Tibial artery (tissue), 4 donors: ENCODE data around the gene RNF138.

Source experiments
- DNase-seq, 2 donors: peaks; one replicate each; pipeline ENCODE4 v3.0.0-alpha.2; 2019
- H3K27ac ChIP-seq, 2 donors: fragments of 200-600 bp; sonication (generic) in 1 of 2; 1 replicate in 1 of 2; 2 replicates in 1 of 2; pipeline ENCODE4 v1.5.1; 2018 to 2019; ENCODE audit warnings: mild to moderate bottlenecking in 1 of 2
- H3K27me3 ChIP-seq, 2 donors: fragments of 200-600 bp; sonication (generic) in 1 of 2; one replicate each; pipeline versions ENCODE4 v1.5.1 to v1.6.0; 2016 to 2019
- H3K36me3 ChIP-seq, 3 donors: fragments of 200-600 bp; sonication (generic) in 2 of 3; one replicate each; pipeline ENCODE4 v1.5.1; 2016 to 2019; ENCODE audit warnings: mild to moderate bottlenecking in 2 of 3
- H3K4me1 ChIP-seq, 4 donors: fragments of 200-600 bp; sonication (generic) in 2 of 4; 1 replicate in 3 of 4; 2 replicates in 1 of 4; pipeline ENCODE4 v1.5.1; 2016 to 2019
- H3K4me3 ChIP-seq, 2 donors: fragments of 200-600 bp; sonication (generic) in 1 of 2; 1 replicate in 1 of 2; 2 replicates in 1 of 2; pipeline ENCODE4 v1.5.1; 2018 to 2019; ENCODE audit warnings: mild to moderate bottlenecking in 2 of 2
- H3K9me3 ChIP-seq, 3 donors: fragments of 200-600 bp; sonication (generic) in 1 of 3; one replicate each; pipeline ENCODE4 v1.5.1; 2016 to 2019
- intact Hi-C: fragments of 100-400 bp; cut with DNase I; formaldehyde crosslinking; loops from one replicate; pipeline ENCODE4 v1.15.0; 2023; ENCODE audit warnings: low total_unique reads
- TF ChIP-seq, protein P1 (sequence below), 2 experiments: fragments of 200-600 bp in 1 of 2; fragments of 450-650 bp in 1 of 2; IDR thresholded peaks; one replicate each; pipeline ENCODE4 v1.5.1; 2017 to 2019; ENCODE audit warnings: antibody characterized with exemption in 2 of 2, mild to moderate bottlenecking in 1 of 2, moderate library complexity in 1 of 2

Gene RNF138

GRCh38 chr18:32096946-32097345, 5.3 kb downstream of the RNF138 start:
- peaks cover 0 to 31% (median 17%) of the 10 kb centered on the region in 4 donors for H3K4me1 ChIP-seq
- H3K27ac ChIP-seq: no peak overlapping the region
- intact Hi-C loops: loop anchor here (10.0 kb wide), 1 partner anchor 378 kb away; the partner anchor contains the start of gene GAREM1
- no peak for DNase-seq
- H3K27me3 ChIP-seq: no peaks in the 10 kb centered on the region
- H3K4me3 ChIP-seq: no peak overlapping the region
- H3K9me3 ChIP-seq: no peaks in the 10 kb centered on the region
- H3K36me3 ChIP-seq: no peaks in the 10 kb centered on the region
- TF ChIP-seq, protein P1, sequence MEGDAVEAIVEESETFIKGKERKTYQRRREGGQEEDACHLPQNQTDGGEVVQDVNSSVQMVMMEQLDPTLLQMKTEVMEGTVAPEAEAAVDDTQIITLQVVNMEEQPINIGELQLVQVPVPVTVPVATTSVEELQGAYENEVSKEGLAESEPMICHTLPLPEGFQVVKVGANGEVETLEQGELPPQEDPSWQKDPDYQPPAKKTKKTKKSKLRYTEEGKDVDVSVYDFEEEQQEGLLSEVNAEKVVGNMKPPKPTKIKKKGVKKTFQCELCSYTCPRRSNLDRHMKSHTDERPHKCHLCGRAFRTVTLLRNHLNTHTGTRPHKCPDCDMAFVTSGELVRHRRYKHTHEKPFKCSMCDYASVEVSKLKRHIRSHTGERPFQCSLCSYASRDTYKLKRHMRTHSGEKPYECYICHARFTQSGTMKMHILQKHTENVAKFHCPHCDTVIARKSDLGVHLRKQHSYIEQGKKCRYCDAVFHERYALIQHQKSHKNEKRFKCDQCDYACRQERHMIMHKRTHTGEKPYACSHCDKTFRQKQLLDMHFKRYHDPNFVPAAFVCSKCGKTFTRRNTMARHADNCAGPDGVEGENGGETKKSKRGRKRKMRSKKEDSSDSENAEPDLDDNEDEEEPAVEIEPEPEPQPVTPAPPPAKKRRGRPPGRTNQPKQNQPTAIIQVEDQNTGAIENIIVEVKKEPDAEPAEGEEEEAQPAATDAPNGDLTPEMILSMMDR (IDR thresholded peaks at IDR 0.05): no peak

DNA sequence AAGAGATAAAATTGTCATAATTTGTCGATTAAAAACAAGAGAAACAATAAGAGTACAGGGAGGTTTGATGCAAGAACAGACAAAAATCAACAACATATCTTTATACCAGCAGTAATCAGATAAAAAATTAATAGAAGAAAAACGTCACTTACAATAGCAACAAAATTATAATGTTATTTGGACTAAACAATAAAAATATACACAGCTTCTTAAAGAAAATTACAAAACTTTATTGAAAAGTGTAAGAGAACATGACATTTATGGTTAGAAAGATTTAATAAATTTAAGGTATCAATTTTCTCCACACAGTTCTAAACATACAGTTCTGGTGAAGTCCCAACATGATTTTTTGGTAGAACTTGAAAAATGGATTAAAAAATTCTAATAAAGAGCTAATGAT, 12.8 kb downstream of the RNF138 start:
- intact Hi-C loops: no loop called here
- no peak for DNase-seq
- TF ChIP-seq, protein P1 (IDR thresholded peaks at IDR 0.05): no peak
- Histone ChIP-seq H3K27ac (no peak overlapping the region), H3K36me3 (no peaks in the 10 kb centered on the region), H3K9me3 (no peaks in the 10 kb centered on the region), H3K4me1 (no peaks in the 10 kb centered on the region), H3K27me3 (no peaks in the 10 kb centered on the region), H3K4me3 (no peak overlapping the region)

GRCh38 chr18:32110005-32110404, 18.3 kb downstream of the RNF138 start:
- H3K27ac ChIP-seq: no peak overlapping the region
- intact Hi-C loops: no loop called here

DNA sequence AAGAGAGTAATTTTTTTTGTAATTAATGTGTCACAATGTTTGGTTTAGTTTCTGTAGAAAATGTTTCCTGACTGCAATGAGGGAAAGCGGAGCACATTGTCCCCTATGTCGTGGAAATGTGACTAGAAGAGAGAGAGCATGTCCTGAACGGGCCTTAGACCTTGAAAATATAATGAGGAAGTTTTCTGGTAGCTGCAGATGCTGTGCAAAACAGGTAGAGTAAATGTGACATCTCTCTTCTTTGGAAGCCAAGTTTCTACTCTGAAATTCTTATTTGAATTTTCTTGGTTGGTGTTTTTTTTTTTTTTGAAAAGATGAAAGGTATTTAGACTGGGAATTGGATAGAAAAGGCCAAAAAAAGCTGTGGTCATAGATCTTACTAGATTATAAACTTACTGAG, 20.0 kb downstream of the RNF138 start:
- TF ChIP-seq, protein P1 (IDR thresholded peaks at IDR 0.05): no peak
- intact Hi-C loops: no loop called here
- no peak overlapping the region for H3K4me3 ChIP-seq
- no peaks in the 10 kb centered on the region for H3K4me1 ChIP-seq
- H3K27me3 ChIP-seq: no peaks in the 10 kb centered on the region
- H3K27ac ChIP-seq: no peak overlapping the region
- H3K36me3 ChIP-seq: peaks cover 10 to 20% (median 12%) of the 10 kb centered on the region in 3 donors
- DNase-seq: no peak
- no peaks in the 10 kb centered on the region for H3K9me3 ChIP-seq

More at GRCh38 chr18:32110005-32110404, 18.3 kb downstream of the RNF138 start:
- peaks cover 5 to 8% (median 7%) of the 10 kb centered on the region in 3 donors for H3K36me3 ChIP-seq
- no peak for DNase-seq
- no peaks in the 10 kb centered on the region for H3K27me3 ChIP-seq
- no peaks in the 10 kb centered on the region for H3K4me1 ChIP-seq
- no peak overlapping the region for H3K4me3 ChIP-seq
- H3K9me3 ChIP-seq: no peaks in the 10 kb centered on the region
- TF ChIP-seq, protein P1 (IDR thresholded peaks at IDR 0.05): no peak

DNA sequence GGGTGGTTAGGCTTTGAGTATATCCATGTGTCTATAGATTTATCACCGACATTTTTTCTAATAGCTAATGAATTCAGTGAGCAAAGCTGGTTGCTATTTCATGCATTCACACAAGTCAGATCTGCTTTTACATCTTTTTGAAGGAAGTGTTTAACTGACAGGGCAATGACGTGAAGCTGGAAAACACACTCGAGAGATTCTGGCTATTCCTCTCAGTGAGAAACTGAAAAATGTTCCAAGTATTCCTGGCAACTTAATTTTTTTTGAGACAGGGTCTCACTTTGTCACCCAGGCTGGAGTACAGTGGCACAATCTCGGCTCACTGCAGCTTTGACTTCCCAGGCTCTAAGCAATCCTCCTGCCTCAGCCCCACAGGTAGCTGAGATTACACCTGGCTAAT, 21.2 kb downstream of the RNF138 start:
- no peak for DNase-seq
- H3K4me1 ChIP-seq: no peaks in the 10 kb centered on the region
- no peak overlapping the region for H3K27ac ChIP-seq
- H3K4me3 ChIP-seq: no peak overlapping the region
- peaks cover 12 to 31% (median 21%) of the 10 kb centered on the region in 3 donors for H3K36me3 ChIP-seq
- H3K9me3 ChIP-seq: no peaks in the 10 kb centered on the region
- intact Hi-C loops: no loop called here
- no peaks in the 10 kb centered on the region for H3K27me3 ChIP-seq
- TF ChIP-seq, protein P1 (IDR thresholded peaks at IDR 0.05): no peak
